Cardiac septum (tissue), 1 donor: ENCODE results near the gene ENTPD3. TPM values are rescaled to one million over a fixed set of nuclear protein-coding genes. Genes with fewer than 3 reads are reported as not detected.

Source experiments
- DNase-seq: peaks from one replicate; pipeline ENCODE4 v3.0.0-alpha.2; 2020; ENCODE audit warnings: low spot score
- intact Hi-C: fragments of 100-400 bp; cut with DNase I; formaldehyde crosslinking; loops from one replicate; pipeline ENCODE4 v1.14.0; 2022
- total RNA-seq: library from RNA; stranded (reverse); fragmentation: NEBNext Ultra II Directional; extraction: Animal tissue kit (Norgen Biotek cat#: 25700); gene quantifications from one replicate; pipeline ENCODE4 v1.2.1, GENCODE V29; 2021
- donor health status: DM: no; HTN: no; CAD: no.

ENTPD3 gene
- total RNA-seq, 1 donor from 2014 or later = 0.38 TPM

DNA sequence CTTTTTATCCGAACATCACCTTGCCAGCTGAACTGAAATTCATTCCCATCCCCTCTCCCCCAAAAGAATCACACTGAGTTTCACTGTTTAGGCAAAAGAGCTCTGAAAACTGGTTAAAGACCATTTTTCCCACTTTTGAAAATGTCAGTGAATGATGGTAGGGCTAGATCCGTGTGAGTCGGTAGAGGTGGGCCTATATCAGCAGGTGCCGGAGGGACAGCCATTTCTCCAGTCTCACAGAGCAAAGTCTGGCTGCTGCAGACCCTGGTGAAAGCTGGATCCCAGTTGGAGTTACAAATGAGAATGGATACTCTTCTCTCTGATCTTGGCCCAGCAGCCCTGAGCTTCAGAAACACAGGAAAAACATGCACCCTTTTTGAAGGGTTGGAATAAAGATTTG lies 10.9 kb downstream of the ENTPD3 start:
- intact Hi-C loops = no loop called here
- DNase-seq = no peak

DNA sequence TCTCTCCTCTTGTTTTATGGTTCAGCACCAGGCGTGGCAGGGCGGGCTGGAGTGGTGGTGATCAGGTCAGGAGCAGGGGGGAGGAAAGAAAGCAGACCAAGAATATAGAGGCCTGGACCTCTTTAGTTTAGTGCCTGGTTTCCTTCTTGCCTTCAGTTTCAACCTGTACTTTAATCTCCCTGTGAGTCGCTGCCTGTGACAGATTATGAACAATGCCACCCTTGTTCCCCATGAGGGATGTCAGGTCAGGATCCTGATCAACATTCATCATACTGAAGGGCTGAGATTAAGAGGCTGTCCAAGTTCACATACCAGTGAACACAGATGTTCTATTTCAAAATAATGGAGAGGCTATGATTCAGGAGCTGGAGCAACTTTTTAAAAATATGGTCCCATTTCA lies 11.4 kb downstream of the ENTPD3 start:
- no peak for DNase-seq
- intact Hi-C loops = no loop called here

DNA sequence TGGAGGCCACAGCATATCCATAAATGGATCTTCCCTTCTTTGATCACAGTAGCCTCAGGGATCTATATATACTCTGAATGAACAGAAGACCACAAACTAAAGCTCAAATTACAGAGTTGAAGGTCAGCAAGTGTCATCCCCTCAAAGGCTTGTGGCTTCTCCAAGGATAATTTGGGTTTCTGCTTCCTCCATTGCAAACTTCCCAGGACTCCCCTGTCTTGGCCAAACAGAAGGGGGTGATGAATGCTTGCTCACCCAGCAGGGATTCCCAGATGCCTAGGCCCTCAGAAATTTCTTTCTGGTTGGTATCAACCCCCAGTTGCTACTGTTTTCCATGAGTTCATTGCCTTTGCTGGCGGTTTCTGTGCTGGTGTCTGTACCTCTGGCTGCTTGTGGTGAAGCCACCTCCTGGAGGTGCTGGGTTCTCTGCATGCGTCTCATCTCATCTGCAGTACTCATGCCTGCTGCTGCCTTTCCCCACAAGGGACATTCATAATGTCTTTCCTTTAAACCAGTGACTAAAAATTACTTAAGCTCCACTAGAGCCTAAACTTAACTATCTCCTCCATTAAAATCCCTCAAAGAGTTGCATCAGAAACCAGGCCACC lies 17.7 kb downstream of the ENTPD3 start:
- no peak for DNase-seq
- intact Hi-C loops = no loop called here

DNA sequence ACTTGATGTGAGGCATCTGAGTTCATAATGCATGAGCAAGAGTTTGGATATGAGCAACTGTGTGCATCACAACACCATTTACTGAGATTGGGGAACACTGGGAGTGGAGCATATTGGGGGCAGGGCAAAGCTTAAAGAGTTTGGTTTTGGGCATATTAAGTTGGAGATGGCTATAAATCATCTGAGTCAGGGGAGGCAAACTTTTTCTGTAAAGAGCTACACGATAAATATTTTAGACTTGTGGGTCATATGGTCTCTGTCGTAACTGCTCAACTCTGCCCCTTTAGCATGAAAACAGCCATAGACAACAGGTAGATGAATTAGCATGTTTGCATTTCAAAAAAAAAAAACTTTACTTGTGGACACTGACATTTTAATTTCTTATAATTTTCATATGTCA lies 20.0 kb downstream of the ENTPD3 start:
- intact Hi-C loops = no loop called here
- DNase-seq = no peak

DNA sequence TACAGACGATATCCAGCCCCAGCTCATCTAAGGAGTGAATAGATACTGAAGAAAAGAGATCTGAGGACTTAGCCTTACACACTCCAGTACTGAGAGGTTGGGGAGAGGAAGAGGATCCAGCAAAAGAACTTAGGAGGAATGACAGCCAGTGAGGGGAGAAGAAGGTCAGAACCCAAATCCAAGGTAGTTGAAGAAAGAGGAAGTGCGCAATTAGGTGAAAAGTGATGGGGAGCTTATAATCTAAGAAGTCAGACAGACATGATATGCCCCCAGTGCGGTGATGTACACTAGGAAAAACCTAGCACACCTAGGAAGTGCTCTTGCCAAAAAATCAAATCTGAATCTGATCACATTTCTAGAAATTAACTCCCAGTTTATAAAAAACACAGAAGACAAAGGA lies 20.6 kb downstream of the ENTPD3 start:
- intact Hi-C loops = no loop called here
- DNase-seq = no peak

DNA sequence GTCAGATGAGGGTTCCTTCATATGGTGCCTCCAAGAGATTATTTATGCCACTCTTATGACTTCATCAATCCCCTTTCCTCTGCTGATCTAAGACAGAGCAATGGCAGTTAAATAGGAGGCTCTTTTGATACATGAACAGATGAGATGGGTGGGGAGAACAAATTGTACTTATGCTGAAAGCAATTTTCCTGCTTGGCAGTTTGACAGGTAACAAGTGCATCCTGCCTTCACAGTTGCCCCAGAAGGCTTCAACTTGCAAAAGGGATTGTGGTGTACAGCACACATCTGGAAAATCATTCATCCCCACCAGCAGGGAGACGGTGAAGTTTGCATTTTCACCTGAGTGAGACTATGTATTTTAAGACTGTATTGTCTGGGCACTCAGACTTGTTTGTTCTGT lies 27.3 kb downstream of the ENTPD3 start:
- intact Hi-C loops = no loop called here
- no peak for DNase-seq

DNA sequence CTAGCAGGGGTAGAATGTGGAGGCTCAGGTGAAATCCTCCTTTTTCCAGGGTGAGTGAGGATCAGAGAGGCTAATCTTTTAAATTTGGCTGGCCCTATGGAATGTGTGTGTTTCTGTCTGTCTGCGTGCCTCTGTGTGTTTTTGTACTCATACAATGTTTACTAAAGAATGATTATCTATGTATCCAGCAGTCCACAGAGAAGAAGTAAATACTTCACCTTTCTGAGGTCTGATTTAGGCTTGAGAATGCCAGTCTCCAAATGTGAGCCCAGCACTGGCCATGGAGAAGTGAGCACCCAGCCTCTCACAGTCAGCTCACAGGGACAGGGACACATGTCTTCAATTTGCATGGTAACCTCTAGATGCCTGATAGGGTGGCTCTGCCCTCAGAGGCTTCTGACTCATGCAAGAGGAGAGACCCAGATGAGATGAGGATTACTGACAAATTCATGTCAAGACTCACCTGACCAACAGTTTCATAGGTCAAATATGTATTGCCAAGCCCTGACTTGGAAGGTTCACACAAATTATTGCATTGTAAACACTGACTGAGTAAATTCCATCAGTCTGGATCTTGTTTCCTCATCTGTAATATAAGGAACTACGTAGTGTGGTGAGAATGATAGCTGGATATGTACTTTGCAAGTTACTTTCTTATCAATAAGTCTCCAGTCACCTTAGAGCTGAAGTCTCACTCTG lies 31.0 kb downstream of the ENTPD3 start:
- DNase-seq = no peak
- intact Hi-C loops = no loop called here

DNA sequence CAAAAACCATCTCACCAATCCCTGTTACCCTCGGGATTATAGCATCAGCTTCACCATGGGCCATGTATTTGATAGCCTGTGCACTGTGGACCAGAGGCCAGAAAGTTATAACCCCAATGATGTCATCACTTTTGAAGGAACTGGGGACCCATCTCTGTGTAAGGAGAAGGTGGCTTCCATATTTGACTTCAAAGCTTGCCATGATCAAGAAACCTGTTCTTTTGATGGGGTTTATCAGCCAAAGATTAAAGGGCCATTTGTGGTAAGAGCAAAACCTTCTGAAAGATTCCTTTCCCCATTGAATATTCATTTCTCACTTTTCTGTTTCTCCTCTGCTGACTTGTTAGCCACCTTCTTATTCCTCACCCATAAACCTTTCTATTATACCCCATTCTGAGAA lies 35.9 kb downstream of the ENTPD3 start:
- intact Hi-C loops = no loop called here
- DNase-seq = no peak

DNA sequence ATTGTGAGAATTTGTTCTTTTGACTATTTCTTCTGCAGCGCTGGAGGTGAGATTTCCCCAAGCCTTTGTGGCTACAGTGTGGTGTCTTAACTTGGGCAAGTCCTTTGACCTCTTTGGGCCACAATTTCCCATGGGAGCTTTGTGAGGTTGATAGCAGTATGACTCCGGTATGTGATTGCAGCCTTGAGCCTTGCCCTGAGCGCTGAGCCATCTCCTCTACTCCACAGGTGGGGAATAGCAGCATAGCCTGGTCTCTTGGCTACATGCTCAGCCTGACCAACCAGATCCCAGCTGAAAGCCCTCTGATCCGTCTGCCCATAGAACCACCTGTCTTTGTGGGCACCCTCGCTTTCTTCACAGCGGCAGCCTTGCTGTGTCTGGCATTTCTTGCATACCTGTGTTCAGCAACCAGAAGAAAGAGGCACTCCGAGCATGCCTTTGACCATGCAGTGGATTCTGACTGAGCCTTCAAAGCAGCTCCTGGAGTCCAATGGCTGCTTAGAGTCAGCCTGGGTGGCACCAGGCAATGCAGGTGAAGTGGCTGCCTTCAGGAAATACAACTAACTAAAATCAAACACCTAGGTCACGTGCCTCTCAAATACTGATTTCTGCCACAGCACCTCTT lies 40.2 kb downstream of the ENTPD3 start:
- DNase-seq = no peak
- intact Hi-C loops = no loop called here

DNA sequence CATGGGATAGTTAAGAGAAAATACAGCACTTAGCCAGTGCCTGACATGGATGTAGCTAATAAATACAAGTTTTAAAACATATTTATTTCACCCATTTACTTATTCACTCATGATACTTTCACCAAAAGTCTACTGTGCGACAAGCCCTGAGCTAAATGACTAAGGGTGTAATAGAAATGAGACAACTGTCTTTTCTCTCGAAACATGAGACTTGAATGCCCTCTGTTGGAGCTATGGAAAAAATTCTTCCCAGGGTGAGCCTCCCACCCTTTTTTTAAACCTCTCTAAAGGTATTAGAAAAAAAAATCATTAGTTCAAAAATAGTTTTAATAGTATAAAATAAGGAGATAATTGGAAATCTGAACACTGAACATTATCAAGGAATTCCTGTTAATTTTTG lies 45.8 kb downstream of the ENTPD3 start:
- intact Hi-C loops = no loop called here
- no peak for DNase-seq

DNA sequence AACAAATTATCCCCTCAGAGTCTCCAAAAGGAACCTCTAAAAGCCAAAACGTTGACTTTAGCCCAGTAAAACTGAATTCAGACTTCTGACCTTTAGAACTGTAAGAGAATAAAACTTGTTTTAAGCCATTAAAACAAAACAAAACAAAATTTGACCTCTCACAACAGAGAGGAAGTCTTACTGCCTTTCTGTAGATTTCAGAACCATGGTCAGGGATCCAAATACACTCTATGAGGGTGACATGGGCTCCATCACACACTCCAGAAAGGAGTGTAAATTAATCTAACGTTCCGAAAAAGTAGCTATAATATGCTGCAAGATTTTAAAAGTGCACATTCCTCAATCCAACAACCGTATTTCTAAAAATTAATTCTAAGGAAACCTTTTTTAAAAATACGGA lies 50.9 kb downstream of the ENTPD3 start:
- intact Hi-C loops = no loop called here

DNA sequence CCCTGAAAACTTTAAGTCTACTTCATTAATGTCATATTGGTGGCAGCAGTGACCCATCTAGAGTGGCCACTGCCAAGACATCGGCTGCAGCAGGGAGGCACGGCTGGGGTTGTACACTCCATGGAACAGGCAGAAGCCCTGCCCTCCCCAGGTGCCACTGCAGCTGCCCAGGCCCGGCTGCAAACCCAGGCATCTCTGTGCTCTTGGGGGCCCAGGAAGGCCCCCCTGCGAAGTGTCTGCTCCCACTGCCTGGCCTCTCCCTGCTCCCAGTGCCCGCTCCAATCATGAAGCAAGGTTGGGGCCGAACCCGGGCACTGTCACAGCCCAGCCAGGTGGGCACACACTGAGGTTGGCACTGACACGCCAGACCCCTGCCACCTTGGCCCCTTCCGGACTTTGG lies 58.1 kb downstream of the ENTPD3 start:
- DNase-seq = no peak
- intact Hi-C loops = no loop called here

More for the DNA sequence above, 50.9 kb downstream of the ENTPD3 start:
- DNase-seq = no peak

DNA sequence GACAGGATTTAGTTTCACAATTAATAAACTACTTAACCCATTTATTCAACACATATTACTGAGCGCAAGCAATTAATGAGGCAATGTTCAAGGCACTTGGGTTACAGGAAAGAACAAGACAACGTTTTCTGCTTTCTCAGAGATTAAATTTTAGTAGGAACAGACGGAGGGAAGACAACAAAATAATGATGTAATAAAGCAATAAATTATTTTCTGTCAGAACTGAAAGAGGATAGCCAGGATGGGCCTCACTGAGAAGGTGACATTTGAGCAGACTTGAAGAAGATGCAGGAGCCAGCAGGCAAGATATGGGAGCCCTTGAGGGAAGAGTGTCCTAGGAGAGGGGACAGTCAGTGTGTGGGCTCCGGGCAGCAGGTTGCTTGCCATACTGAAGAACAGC lies 58.9 kb downstream of the ENTPD3 start:
- intact Hi-C loops = no loop called here
- DNase-seq = no peak

DNA sequence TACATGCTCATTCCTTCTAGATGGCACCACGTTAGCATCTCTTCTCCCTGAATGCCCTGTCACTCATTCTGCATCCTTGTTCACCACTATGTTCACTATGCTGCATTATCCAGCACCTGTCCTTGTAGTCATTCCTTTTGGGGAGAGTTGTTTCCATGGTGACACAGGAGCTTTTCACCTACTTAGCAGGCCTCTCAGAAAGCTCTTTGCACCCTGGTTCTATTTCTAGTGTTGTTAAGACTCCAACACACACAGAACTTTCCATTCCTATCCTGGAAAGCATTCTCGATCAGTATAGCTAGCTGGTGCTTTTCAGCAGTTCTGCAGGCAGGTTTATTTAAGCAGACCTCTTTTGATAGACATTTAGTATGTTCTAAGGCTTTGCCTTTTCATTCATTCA lies 63.5 kb downstream of the ENTPD3 start:
- no peak for DNase-seq
- intact Hi-C loops = loop anchor here (5.0 kb wide), 1 partner anchor 57 kb away; the partner anchor contains the start of gene ZNF620

DNA sequence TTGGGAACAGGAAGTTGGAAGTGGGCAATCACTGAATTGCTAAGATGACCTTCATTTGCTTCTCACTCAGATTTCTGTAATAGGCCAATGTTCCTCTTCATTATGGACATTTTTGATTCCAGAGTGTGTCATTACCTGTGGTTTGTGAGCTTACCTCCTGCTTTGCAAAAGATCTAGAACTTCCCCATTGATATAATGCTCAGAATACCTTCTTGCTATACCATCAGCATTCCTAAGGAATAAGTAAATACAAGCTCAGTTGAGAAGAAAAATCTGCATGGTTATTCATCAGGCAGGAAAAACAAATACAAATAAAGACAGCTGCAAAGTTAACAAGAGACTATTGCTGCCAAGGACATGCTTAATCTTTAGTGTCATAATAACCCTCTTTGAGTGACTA lies 64.6 kb downstream of the ENTPD3 start:
- intact Hi-C loops = loop anchor here (5.0 kb wide), 1 partner anchor 56 kb away; the partner anchor contains the start of gene ZNF620
- no peak for DNase-seq

DNA sequence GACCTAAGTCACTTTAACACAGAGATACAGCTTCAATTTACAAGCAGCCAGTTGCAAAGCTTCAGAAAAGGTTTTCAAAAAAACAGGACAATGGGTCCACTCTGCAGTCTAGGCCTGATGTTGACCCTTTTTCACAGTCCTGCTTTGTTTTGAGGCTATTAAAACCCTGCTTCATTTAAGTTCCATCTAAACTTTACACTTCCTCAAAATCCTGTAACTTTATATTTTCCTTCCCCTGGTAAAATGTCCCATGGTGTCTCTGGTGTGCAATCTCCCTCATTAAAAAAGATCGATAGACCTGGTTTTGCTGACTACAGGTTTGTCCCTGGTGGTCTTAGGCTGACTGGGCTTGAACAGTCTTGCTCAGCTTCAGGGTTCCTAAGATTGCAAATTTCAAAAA lies 65.1 kb downstream of the ENTPD3 start:
- DNase-seq = no peak
- intact Hi-C loops = loop anchor here (5.0 kb wide), 1 partner anchor 55 kb away; the partner anchor contains the start of gene ZNF620

DNA sequence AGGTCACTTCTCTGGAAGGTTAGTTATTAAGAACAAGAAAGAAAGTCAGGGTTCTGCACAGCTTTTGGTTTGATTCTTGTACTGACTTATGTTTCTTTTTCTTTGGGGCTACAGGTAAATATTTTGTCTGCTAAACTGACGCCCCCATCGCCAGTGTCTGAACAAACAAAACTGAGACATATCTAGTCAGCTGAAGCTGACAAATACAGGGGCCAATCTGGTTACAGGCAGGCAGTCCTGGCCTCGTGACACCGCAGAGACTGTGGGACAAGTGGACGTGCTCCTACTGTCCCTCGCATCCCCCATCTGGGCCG lies 65.5 kb downstream of the ENTPD3 start:
- no peak for DNase-seq
- intact Hi-C loops = loop anchor here (5.0 kb wide), 1 partner anchor 55 kb away; the partner anchor contains the start of gene ZNF620

DNA sequence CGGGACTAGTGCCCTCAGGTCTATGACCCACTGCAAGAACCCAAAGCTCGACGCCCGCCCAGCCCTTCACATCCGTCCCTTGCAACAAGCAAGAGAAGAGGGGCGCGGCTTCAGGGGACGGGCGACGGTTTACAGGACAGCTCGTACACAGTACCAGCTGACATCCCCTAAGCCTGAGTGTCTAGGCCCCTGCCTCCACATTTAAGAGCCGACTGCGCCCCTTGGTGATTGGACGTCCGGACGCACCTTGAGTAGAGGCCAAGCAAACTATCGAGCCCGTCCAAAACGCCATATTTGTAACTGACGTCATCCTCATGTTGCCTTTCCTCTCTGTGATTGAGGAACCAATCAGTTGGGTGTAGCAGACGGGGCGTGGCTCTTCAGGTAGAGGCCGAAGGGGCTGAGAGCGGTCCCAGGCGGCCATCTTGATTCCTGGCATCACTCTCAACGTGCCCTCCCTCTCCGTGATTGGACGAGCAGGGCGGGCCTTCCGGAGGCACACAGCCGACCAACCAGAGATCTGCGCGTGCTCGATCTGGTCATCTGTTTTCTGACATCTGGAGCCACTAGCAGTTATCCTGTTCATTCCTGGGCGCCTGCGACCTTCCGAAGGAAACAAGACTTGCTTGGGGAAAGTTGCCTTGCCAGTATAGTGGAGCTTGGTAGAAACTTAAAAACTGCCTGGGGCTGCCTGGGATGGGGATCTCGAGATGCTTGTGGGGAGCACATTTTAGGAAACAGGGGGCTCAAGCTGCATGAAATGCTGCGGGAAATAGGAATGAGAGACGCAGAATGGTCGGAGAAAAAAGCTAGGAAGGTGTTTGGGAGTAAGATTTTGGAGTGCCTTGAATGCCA lies 66.1 kb downstream of the ENTPD3 start:
- peak; percentile 99 for DNase-seq
- intact Hi-C loops = loop anchor here (1.0 to 5.0 kb wide), 2 partner anchors 54 to 126 kb away; partner anchors contain the start of gene ZNF620

DNA sequence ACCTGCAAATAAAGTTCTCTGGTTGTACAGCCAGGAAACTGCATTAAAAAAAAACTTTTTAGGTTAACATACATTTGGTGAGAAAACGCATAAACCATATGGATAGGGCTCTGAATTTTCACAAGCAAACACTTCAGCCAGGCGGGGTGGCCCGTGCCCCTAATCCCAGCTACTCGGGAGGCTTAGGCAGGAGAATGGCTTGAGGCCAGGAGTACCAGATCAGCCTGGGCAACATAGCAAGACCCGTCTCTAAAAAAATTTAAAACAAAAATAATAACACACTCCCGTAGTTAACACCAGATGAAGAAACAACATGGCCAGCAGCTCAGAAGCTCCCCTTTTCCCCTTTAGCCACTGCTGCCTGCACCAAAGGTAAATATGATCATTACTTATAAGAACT lies 66.9 kb downstream of the ENTPD3 start:
- intact Hi-C loops = loop anchor here (1.0 to 5.0 kb wide), 2 partner anchors 53 to 127 kb away; partner anchors contain the start of gene ZNF620
- no peak for DNase-seq

DNA sequence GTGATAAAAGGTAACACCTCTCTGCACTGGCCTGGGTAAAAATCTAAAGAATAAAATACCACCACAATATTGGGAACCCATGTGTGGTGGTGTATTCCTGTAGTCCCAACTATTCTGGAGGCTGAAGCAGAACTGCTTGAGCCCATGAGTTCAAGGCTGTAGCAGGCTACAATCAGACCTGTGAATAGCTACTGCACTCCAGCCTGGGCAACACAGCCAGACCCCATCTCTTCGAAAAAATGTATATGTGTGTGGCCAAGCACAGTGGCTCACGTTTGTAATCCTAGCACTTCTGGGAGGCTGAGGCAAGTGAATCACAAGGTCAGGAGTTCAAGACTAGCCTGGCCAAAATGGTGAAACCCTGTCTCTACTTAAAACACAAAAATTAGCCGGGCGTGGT lies 68.3 kb downstream of the ENTPD3 start:
- intact Hi-C loops = loop anchor here (5.0 kb wide), 1 partner anchor 143 kb away; no protein-coding TSS in a partner anchor
- no peak for DNase-seq
